ENCODE results near the gene CD72. TPM values are rescaled to one million over a fixed set of nuclear protein-coding genes. Genes with fewer than 3 reads are reported as not detected.
"Not testable (repeated sequence)": the region's sequence is repeated elsewhere in the genome, so short reads cannot be mapped to it uniquely, and the experiment has no call there.

The CD72 gene
- total RNA-seq, 2 donors from 2014 or later = 3.3 to 3.9 TPM

DNA sequence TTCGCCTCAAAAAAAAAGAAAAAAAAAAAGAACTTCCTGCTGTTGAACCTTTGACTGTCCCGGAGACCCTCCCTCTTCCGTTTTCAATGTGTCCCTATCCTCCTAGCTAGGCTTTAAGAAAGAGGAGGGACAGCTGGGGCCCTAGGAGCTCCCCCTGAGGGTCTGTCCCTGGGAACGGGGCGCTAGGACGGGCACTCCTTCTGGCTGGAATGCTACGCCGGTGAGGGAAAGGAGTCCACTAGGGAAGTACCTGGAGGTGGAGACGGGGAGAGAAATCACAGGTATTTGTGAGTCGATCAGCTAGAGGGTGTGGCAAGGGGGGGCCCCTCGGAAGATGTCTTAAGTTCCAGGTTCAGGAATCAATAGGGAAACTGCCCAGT is 27.9 kb upstream of the CD72 start:
- Histone ChIP-seq H3K36me3 (replicated peaks in 1 of 2; ENCODE audit: insufficient read depth in 1 of 2, low read depth in 2 of 2) (no peaks in the 10 kb centered on the region), H3K27me3 (no peaks in the 10 kb centered on the region), H3K4me3 (peak overlapping the region; percentile 44 to 58), H3K4me1 (peaks cover 11% of the 10 kb centered on the region), H3K27ac (peak overlapping the region; percentile 68 to 94 (median 78)), H3K9me3 (no peaks in the 10 kb centered on the region)
- TF ChIP-seq, protein P1, sequence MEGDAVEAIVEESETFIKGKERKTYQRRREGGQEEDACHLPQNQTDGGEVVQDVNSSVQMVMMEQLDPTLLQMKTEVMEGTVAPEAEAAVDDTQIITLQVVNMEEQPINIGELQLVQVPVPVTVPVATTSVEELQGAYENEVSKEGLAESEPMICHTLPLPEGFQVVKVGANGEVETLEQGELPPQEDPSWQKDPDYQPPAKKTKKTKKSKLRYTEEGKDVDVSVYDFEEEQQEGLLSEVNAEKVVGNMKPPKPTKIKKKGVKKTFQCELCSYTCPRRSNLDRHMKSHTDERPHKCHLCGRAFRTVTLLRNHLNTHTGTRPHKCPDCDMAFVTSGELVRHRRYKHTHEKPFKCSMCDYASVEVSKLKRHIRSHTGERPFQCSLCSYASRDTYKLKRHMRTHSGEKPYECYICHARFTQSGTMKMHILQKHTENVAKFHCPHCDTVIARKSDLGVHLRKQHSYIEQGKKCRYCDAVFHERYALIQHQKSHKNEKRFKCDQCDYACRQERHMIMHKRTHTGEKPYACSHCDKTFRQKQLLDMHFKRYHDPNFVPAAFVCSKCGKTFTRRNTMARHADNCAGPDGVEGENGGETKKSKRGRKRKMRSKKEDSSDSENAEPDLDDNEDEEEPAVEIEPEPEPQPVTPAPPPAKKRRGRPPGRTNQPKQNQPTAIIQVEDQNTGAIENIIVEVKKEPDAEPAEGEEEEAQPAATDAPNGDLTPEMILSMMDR (IDR thresholded peaks at IDR 0.05) = peak in 3 of 7 experiments; percentile 5 to 24 (median 23)
- TF ChIP-seq POLR2A (IDR thresholded peaks at IDR 0.05) = no peak
- peak; percentile 56 to 68 (median 67) for DNase-seq
- ATAC-seq = peak; percentile 65
- 1 to 2% methylated on average over 11 of the region's 11 CpGs for WGBS, 2 donors
- intact Hi-C loops (cut with DNase I) = no loop called here

DNA sequence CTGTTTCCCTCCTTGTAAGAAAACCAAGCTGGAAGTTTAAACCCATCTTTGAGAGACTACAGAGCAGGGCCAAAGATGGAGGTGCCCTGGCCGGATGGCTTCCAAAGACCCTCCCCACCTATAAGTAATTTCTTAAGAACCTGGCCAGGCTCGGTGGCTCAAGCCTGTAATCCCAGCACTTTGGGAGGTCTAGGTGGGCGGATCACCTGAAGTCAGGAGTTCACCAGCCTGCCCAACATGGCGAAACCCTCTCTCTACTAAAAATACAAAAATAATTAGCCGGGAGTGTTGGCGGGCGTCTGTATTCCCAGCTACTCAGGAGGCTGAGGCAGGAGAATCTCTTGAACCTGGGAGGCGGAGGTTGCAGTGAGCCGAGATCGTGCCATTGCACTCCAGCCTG is 27.5 kb upstream of the CD72 start:
- ATAC-seq; H3K9me3 ChIP-seq; H3K36me3 ChIP-seq (replicated peaks in 1 of 2; ENCODE audit: insufficient read depth in 1 of 2, low read depth in 2 of 2); DNase-seq; intact Hi-C loops (cut with DNase I); H3K27me3 ChIP-seq: not testable (repeated sequence)
- Histone ChIP-seq H3K4me1 (peaks cover 11% of the 10 kb centered on the region), H3K4me3 (peak overlapping the region in 1 of 2 donors; percentile 58), H3K27ac (peak overlapping the region in 3 of 4 donors; percentile 73 to 94 (median 82))
- WGBS, 2 donors = 28 to 41% methylated on average over 10 of the region's 10 CpGs

DNA sequence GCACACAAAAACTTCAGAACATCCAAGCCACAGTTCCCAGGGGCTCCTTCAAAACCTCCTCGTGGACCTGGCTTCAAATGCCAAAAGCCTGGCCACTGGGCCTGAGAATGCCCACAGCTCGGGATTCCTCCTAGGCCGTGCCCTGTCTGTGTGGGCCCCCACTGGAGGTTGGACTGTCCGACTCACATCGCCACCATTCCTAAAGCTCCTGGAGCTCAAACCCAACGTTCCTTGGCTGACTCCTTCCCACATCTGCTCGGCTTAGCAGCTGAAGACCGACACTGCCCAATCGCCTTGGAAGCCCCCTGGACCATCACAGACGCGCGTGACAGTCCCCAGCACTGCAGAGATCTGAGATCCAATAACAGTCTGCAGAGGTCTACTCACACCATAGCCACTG is 24.8 kb upstream of the CD72 start:
- WGBS, 2 donors = 78 to 93% methylated on average over 2 to 12 of the region's 12 CpGs
- Histone ChIP-seq H3K27ac (no peak overlapping the region), H3K27me3 (no peaks in the 10 kb centered on the region), H3K4me3 (no peak overlapping the region), H3K9me3 (no peaks in the 10 kb centered on the region), H3K4me1 (peaks cover 11% of the 10 kb centered on the region), H3K36me3 (replicated peaks in 1 of 2; ENCODE audit: insufficient read depth in 1 of 2, low read depth in 2 of 2) (no peaks in the 10 kb centered on the region)
- no peak for ATAC-seq
- no peak for DNase-seq
- TF ChIP-seq POLR2A (IDR thresholded peaks at IDR 0.05) = no peak
- TF ChIP-seq, protein P1 (IDR thresholded peaks at IDR 0.05) = no peak
- intact Hi-C loops (cut with DNase I) = no loop called here

DNA sequence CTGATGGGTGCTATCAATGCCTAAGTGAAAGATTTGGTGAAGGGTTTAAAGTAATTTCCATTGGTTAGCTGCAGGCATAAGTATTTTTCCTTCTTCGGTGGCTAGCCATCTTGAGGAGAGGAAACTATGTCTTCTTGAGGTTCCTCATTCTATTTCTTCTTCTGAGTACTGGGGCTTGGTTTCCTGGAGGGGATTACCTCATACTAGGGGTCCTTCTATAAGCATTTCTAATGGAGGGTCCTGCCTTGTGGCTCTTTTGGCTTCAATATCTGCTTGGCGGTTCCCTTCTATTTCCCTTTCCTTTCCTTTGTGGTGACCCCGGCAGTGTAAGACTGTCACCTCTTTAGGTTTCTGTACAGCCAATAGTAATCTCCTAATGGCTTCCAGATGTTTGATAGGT is 23.3 kb upstream of the CD72 start:
- 74 to 85% methylated on average over 3 of the region's 3 CpGs for WGBS, 2 donors
- intact Hi-C loops (cut with DNase I); H3K4me3 ChIP-seq: not testable (repeated sequence)

DNA sequence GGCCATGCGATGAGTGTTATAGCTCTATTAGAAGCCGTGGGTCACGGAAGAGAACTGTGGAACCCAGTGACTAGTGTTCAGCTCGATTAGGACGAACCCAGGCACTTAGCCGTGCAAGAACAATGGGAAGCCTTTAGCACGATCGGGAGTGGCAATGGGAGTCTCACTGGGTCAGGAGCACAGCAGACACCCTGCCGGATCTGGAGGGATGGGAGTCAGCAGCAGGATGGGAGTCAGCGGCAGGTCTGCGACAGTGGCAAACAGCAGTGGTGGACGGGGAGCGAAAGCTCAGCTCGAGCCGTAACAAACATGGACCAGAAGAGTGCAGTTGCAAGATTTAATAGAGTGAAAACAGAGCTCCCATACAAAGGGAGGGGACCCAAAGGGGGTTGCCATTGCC is 22.2 kb upstream of the CD72 start:
- H3K9me3 ChIP-seq; H3K27me3 ChIP-seq; H3K4me3 ChIP-seq; DNase-seq; ATAC-seq; H3K27ac ChIP-seq; H3K4me1 ChIP-seq; intact Hi-C loops (cut with DNase I); H3K36me3 ChIP-seq (replicated peaks in 1 of 2; ENCODE audit: insufficient read depth in 1 of 2, low read depth in 2 of 2): not testable (repeated sequence)
- WGBS, 2 donors = 90 to 96% methylated on average over 15 of the region's 15 CpGs

More for the DNA sequence above, 23.3 kb upstream of the CD72 start:
- H3K36me3 ChIP-seq (replicated peaks in 1 of 2; ENCODE audit: insufficient read depth in 1 of 2, low read depth in 2 of 2); H3K9me3 ChIP-seq; H3K4me1 ChIP-seq; H3K27me3 ChIP-seq; ATAC-seq; DNase-seq: not testable (repeated sequence)
- peak overlapping the region in 1 of 4 donors; percentile 16 for H3K27ac ChIP-seq

DNA sequence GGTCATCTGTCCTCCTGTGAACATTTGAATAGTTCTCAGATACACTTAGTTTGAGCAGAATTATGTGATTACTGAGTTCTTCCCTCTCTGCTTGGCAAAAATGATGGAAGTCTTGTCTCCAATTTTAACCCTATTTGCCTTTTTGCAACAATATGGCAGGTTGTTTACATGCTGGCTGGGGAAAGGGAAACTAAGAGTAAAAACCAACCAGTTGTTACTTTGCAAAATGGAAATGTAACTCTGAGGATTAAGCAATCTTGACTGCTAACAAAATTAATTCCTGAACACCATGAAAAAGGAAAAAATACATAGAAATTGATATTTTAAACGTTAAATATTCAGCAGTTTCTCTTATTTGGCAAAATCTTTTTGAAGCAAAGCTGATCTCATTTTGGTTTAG is 21.4 kb upstream of the CD72 start:
- Histone ChIP-seq H3K4me3 (no peak overlapping the region), H3K4me1 (no peaks in the 10 kb centered on the region), H3K9me3 (no peaks in the 10 kb centered on the region), H3K27me3 (no peaks in the 10 kb centered on the region), H3K36me3 (replicated peaks in 1 of 2; ENCODE audit: insufficient read depth in 1 of 2, low read depth in 2 of 2) (no peaks in the 10 kb centered on the region), H3K27ac (no peak overlapping the region)
- no peak for TF ChIP-seq POLR2A (IDR thresholded peaks at IDR 0.05)
- TF ChIP-seq, protein P1 (IDR thresholded peaks at IDR 0.05) = no peak
- intact Hi-C loops (cut with DNase I) = no loop called here
- DNase-seq (no peak), ATAC-seq (no peak)
- 65 to 81% methylated on average over 1 of the region's 1 CpG for WGBS, 2 donors

DNA sequence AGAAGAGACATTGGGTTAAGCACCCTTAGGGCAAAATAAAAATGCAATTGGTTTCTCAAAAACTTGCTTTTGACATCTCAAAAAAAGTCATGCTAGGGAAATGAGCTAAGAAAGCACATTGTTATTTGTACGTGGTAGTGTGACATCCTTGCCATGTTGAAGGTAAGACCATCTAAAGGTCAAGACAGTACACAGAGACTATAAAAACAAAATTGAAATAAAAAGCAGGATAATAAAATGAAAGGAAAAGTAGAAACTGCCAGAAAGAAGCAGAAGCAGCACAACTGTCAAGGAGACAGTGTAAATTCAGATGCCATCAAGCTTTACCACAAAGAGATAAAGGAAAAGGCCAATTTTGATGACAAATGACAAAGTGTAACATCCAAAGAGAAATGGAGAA is 21.0 kb upstream of the CD72 start:
- H3K27me3 ChIP-seq; H3K9me3 ChIP-seq; H3K4me3 ChIP-seq; H3K27ac ChIP-seq; DNase-seq; ATAC-seq; H3K4me1 ChIP-seq; intact Hi-C loops (cut with DNase I); H3K36me3 ChIP-seq (replicated peaks in 1 of 2; ENCODE audit: insufficient read depth in 1 of 2, low read depth in 2 of 2): not testable (repeated sequence)
- WGBS, 2 donors = 85 to 91% methylated on average over 1 of the region's 1 CpG

DNA sequence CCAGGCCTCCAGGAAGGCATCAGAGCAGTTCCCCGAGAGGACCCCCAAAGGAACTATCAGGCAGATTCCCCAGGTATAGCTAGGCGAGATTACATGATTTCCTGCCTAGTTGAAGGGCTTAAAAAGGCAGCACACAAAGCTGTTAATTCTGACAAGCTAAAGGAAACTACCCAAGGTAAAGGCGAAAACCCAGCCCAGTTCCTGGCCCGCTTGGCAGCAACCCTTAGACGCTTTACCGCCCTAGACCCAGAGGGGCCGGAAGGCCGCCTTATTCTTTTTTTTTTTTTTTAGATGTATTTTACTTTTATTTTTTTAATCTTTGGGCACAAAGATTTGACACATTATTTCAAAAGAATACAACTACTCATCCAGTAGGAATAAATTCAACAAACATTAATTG is 20.5 kb upstream of the CD72 start:
- H3K4me1 ChIP-seq; intact Hi-C loops (cut with DNase I); DNase-seq; ATAC-seq; H3K4me3 ChIP-seq; H3K27ac ChIP-seq; H3K36me3 ChIP-seq (replicated peaks in 1 of 2; ENCODE audit: insufficient read depth in 1 of 2, low read depth in 2 of 2); H3K27me3 ChIP-seq; H3K9me3 ChIP-seq: not testable (repeated sequence)
- WGBS, 2 donors = 65 to 68% methylated on average over 7 of the region's 8 CpGs

DNA sequence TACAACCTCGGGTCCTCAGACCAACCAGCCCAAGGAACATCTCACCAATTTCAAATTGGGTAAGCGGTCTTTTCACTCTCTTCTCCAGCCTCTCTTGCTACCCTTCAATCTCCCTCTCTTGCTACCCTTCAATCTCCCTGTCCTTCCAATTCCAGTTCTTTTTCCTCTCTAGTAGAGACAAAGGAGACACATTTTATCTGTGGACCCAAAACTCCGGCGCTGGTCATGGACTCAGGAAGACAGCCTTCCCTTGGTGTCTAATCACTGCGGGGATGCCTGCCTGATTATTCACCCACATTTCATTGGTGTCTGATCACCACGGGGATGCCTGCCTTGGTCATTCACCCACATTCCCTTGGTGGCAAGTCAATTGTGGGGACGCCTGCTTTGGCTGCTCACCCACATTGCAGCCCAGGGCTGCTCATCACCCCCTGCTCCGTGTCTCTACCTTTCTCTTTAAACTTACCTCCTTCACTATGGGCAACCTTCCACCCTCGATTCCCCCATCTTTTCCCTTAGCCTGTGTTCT is 19.3 kb upstream of the CD72 start:
- H3K36me3 ChIP-seq (replicated peaks in 1 of 2; ENCODE audit: insufficient read depth in 1 of 2, low read depth in 2 of 2); ATAC-seq: not testable (repeated sequence)
- WGBS, 2 donors = 88 to 93% methylated on average over 9 of the region's 9 CpGs

More for the DNA sequence above, 19.3 kb upstream of the CD72 start:
- DNase-seq; H3K9me3 ChIP-seq; H3K4me3 ChIP-seq; H3K27me3 ChIP-seq; H3K27ac ChIP-seq; intact Hi-C loops (cut with DNase I); H3K4me1 ChIP-seq: not testable (repeated sequence)
